GM21619 (cell line): ENCODE data around the gene CFAP73.
"Not testable (repeated sequence)": the region's sequence is repeated elsewhere in the genome, so short reads cannot be mapped to it uniquely, and the experiment has no call there.

Experiments
- ATAC-seq: cut with Tn5 transposase; IDR thresholded peaks from one replicate; pipeline ENCODE4 v1.9.1; 2021; ENCODE audit not compliant: unreplicated experiment

Gene CFAP73

DNA sequence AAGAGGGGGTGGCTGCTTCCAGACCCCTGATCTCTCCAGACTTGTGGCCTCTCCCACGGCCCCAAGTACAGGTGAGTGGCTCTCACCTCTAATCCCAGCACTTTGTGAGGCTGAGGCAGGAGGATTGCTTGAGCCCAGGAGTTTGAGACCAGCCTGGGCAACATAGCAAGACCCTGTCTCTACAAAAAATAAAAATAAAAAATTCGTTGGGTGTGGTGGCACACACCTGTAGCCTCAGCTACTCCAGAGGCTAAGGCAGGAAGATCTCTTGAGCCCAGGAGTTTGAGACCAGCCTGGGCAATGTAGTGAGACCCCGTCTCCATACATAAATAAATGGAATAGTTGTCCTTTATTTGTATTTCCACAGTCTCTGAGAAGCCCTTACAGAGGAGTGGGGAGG is 7.8 kb upstream of the CFAP73 start:
- not testable (repeated sequence) for ATAC-seq

DNA sequence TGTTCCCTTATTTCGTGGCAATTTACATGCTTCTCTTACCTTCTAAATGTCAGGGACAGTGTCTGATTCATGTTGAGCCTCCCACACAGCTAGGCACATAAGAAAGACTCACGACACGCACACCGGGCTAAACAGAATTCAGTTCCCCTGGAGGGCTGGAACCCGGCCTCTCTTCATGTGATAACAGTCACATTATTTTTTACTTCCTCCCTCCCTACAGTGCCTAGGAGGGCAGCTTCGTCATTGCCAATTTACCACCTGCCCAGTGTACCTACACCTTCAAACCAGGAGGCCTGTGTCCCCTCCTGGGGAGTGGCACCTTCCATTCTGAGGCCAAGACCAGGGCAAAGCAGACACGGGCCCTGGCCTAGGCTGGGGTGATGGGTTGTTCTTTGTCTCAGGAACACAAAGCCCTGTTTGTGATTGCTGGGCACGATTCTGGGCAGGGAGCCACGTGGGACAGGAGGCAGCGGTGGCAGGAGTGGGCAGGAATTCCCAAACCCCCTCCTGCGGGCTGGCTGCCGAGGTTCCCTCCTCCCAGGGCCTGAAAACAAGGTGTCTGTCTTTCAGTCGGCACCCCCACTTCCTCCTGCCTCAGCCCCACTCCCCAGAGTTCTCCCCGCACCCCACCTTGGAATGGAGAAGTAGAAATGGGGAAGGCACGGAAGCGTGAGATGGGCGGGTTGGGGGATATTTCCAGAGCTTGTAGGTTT is 7.2 kb upstream of the CFAP73 start:
- ATAC-seq: no peak

DNA sequence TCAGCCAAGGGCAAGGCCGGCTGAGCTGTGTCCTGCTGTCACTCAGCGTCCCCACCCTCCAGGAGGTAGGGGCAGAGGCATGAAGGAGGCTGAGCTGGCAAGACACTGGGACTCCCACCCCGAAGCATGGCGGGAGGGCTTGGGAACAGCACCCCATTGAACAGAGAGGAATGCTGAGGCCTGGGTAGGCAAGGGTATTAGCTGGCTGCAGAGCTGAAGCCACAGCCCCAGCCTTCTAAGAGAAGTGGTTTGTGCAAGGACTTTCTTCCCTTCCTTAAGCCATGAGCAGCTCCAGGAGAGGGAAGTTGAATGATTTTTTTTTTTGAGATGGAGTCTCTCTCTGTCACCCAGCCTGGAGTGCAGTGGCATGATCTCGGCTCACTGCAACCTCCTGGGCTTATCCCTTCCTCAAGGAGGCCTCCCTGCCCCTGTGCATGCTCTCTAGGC is 6.6 kb upstream of the CFAP73 start:
- ATAC-seq: no peak

DNA sequence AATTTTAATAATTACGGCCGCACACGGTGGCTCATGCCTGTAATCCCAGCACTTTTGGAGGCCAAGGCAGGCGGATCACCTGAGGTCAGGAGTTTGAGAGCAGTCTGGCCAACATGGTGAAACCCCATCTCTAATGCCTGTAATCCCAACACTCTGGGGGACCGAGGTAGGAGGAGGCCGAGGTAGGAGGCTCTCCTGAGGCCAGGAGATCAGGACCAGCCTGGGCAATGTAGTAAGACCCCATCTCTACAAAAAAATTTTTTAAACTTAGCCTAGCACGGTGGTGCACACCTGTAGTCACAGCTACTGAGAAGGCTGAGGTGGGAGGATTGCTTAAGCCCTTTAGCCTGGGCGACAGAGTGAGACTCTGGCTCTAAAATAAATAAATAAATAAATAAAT is 5.6 kb upstream of the CFAP73 start:
- no peak for ATAC-seq

DNA sequence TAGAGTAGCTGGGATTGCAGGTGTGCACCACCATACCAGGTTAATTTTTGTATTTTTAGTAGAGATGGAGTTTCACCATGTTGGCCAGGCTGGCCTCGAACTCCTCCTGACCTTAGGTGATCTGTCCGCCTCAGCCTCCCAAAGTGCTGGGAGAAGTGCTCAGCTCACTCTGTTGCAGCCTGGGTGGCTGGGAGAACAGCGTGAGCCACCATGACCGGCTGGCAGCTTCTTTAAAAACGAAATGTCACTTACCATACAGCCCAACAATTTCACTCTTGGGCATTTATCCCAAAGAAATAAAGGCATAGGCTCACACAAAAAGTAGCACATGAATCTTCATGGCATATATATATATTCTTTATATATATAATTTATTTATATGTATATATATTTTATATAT is 4.7 kb upstream of the CFAP73 start:
- no peak for ATAC-seq

DNA sequence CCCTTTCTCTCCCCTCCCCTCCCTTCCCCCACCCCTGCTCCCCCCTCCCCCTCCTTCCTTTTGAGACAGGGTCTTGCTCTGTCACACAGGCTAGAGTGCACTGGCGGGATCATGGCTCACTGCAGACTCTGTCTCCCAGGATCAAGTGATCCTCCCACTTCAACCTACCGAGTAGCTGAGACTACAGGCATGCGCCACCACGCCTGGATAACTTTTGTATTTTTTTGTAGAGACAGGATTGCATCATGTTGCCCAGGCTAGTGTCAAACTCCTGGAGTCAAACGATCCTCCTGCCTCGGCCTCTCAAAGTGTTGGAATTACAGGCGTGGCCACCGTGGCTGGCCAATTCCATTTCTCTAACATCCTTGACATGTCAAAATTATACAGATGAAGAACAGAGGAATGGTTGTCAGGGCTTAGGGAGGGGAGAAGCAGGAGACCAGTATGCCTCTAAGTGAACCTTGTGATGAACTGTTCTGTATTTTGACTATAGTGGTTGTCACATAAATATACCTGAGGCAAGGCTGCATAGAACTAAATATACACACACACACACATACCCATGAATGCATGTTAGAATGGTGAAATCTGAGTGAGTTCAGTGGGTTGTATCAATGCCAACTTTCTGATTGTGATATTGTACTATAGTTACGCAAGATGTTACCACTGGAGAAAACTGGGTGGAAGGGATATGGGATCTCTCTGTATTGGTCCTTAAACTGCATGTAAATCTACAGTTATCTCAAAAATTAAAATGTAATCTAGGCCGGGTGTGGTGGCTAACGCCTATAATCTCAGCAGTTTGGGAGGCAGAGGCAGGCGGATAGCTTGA is 3.6 kb upstream of the CFAP73 start:
- ATAC-seq: no peak

DNA sequence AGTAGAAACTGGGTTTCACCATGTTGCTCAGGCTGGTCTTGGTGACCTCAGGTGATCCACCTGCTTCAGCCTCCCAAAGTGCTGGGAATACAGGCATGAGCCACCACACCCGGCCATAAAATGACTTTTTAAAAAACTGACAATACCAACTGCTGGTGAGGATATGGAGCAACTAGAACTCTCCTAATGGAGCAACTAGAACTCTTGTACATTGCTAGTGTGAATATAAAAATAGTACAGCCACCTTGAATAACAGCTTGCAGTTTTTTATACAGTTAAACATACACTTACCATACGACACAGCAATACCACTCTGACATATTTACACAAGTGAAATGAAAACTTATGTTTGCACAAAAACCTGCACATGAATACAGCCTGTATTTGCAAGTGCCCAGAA is 2.5 kb upstream of the CFAP73 start:
- ATAC-seq: no peak

DNA sequence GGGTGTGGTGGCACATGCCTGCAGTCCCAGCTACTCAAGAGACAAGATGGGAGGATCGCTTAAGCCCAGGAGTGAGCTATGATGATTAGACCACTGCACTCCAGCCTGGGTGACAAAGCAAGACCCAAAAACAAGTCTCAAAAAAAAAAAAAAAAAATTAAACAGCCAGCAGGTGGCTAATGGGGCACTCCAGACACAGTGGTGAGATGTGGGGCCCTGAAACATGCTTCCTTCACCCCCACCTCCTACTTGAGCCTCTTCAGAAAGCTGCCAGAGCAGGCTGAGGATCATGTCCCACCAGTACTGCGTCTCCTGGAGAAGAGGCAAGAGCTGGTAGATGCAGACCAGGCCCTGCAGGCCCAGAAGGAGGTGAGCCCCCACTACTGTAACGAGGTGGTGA is 2.1 kb downstream of the CFAP73 start:
- no peak for ATAC-seq

DNA sequence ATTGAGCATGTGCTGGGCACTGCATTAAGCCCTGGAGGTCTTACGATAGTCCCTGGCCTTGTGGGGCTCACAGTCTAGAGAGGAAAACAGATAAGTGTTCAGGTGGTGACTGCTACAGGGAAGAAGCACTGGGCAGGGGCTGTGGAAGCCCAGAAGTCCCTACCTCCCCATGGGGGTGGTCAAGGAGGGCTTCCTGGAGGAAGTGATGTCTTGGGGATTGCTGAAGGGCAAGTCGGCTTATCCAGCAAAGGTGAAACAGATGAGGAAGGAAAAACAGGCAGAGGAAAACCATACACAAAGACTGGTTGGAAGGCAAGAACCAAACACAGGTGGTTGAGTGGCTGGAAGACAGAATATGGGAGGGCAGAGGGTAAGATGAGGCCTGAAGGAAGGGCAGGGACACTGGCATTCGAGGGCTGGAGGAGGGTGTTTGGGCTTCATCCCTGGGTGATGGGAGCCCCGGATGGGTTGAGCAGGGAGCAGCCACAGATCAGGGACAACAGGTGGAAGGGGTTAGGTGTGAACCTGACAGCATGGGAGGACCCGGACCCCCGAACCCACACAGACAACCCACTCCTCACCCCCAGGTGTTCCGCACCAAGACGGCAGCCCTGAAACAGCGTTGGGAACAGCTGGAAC is 2.8 kb downstream of the CFAP73 start:
- ATAC-seq: no peak

DNA sequence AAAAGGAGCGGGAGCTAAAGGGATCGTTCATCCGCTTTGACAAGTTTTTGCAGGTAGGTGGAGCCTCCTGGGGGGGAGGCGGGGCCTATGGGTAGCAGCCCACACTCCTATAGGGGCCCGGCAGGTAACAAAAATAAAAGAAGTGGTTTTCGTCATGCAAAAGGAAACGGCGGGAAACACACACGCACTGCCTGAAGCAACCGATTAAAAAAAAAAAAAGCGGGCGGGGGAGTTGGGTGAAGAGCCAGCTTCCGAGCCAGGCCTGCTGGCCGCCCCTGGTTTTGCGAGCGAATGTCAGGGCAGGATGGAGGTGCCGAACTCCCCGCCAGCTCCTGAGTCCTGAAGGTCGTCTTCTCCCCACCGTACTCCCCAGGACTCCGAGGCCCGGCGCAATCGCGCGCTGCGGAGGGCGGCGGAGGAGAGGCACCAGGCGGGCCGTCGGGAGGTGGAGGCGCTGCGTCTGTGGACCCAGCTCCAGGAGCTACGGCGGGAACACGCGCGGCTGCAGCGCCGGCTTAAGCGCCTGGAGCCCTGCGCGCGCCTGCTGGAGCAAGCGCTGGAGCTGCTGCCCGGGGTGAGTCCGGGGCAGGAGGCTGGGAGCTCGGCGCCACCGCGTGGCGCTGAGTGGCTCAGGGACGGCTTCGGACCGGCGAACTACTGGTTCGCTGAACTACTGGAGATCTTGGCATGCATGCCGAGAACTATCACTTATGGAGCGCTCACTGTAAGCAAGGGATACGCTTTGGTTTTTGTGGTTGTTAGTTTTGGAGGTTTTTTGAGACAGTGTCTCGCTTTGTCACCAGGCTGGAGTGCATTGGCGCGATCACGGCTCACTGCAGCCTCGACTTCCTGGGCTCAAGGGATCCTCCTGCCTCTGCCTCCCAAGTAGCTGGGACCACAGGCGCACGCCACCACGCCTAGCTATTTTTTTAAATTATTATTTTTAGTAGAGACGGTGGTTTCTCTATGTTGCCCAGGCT is 3.6 kb downstream of the CFAP73 start:
- peak; percentile 58 for ATAC-seq

DNA sequence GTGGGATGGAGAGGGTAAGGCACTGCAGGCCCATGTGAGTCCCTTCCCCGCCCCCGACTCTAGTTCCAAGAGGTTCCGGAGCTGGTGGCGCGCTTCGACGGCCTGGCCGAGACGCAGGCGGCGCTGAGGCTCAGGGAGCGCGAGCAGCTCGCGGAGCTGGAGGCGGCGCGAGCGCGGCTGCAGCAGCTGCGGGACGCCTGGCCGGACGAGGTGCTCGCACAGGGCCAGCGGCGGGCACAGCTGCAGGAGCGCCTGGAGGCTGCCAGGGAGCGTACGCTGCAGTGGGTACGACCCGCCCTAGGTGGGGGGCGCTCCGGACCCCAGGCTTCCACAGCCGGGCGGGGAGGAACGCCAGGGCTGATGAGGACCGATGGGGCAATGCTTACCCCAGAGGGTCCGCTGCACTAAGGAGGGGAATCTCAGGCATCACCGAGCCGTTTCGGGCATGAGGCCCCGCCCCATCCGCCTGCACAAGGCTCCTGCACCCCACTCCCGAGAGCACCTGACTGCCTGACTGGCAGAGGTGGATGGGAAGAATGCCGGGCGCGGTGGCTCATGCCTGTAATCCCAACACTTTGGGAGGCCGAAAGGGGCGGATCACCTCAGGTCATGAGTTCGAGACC is 4.9 kb downstream of the CFAP73 start:
- ATAC-seq: no peak

DNA sequence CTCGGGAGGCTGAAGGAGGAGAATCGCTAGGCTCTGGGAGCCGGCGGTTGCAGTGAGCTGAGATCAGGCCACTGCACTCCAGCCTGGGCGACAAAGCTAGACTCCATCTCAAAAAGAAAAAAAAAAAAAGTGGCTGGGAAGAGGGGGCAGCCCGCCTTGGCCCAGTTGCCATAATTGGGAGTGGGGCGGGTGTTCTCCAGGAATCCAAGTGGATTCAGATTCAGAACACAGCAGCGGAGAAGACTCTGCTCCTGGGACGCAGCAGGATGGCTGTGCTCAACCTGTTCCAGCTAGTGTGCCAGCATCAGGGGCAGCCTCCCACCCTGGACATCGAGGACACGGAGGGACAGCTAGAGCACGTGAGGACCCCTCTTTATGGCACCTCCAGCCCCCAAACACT is 5.5 kb downstream of the CFAP73 start:
- no peak for ATAC-seq

DNA sequence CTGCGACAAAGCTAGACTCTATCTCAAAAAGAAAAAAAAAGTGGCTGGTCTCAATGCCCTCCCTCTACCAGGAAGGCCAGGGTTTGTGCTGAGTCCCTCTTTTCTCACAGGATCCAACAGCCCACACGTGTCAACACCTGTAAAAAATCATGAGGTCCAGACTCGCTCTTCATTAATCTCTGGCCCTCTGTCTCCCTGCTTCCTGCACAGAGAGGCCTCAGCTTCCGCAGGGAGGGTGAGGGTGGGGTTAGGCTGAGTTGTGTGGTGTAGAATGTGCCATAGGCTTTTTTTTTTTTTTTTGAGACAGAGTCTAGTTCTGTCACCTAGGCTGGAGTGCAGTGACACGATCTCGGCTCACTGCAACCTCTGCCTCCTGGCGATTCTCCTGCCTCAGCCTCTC is 6.1 kb downstream of the CFAP73 start:
- no peak for ATAC-seq

DNA sequence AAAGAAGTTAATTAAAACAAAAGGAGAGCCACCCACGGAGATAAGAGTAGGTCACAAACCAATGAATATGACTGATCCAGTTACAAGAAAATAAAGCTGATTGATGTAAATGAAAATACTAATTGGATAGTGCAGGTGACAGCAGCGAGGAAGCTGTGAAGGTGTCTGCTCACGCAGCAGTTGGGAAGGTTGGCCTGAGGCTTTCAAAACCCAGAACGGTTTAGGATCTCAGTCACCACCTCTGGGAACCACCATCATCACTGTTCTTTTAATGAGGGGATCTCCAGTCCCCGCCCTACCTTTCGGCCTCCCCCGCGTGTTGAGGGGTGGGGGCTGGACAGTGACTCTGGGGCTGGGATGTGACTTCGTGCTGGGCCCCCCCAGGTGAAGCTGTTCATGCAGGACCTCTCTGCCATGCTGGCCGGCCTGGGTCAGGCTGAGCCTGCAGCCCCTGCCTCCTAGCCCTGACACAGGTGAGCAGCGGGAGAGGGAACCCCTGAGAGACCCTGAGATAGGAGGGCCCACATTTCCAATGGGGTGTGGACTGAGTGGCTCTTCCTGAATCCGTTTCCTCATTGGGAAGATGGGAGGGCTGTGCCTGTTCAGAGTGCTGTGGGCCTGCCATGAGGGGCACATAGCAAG is 7.8 kb downstream of the CFAP73 start:
- no peak for ATAC-seq

DNA sequence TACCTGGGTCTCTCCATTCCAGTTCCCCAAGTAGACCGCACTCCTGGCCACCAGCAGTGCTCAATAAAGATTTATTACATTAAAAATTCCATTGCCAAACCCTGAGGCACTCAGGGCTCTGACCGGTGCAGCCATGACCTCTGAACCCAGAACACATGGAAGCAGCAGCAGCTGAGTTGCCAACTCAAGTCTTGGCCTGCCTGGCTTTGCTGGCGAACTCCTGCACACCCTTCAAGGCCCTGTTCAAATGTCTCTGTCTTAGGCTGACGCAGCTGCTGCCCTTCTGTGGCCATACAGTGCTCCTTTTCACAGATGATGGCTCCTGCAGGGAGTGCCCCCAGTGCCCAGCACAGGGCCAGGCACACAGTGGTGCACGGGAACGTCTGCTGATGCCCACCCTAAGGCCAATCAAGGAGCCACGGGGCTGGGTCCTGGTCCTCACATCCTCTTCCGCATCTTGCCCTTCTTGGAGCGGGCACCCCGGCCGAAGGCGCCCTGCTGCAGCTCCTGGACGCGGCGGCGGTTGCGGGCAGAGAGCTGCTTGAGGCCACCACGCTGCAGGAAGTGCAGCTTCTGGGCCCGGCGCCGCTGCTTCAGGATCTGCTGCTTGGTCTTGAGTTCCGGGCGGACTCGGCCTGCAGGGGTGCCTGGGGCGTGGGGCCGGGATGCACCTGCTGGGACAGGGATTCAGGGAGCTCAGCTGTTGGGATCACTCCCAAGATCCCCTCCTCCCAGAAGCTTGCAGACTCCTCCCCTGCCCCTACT is 9.1 kb downstream of the CFAP73 start:
- no peak for ATAC-seq

DNA sequence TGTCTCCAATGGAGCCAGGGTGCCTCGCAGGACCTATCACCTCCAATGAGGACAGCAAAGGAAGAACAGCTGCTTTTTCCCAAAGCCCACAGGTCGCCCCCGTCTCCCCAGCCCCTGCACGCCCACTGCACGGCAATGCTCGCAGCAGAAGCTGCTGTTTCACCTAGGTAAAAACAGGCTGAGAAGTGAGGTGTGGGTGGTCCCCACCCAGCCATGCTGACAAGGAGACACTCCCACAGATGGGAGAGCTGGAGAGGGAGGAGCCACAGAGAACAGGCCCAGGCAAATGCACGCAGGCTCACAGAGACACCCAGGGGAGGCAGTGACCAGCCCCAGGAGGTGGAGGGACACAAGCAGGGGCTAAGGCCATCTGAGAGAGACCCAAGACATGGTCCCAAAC is 10.4 kb downstream of the CFAP73 start:
- no peak for ATAC-seq

DNA sequence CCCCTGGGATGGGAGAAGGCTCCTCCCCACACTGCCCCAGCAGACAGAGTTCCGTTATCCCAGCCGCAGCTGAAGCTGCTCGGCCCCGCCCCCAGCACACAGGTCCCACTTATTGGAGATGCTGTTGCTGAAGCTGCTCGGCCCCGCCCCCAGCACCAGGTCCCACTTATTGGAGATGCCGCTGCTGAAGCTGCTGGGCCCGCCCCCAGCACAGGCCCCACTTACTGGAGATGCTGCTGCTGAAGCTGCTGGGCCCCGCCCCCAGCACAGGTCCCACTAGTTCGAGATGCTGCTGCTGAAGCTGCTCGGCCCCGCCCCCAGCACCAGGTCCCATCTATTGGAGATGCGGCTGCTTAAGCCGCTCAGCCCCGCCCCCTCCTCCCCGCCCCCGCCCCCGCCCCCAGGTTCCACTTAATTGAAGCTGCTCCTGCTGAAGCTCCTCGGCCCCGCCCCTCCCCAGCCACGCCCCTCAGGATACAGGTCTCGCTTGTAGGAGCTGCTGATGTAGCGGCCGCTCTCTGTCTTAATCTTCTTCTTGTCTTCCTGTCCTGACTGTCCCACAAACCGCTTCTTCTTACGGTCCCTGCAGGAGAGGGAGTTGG is 12.0 kb downstream of the CFAP73 start:
- no peak for ATAC-seq

DNA sequence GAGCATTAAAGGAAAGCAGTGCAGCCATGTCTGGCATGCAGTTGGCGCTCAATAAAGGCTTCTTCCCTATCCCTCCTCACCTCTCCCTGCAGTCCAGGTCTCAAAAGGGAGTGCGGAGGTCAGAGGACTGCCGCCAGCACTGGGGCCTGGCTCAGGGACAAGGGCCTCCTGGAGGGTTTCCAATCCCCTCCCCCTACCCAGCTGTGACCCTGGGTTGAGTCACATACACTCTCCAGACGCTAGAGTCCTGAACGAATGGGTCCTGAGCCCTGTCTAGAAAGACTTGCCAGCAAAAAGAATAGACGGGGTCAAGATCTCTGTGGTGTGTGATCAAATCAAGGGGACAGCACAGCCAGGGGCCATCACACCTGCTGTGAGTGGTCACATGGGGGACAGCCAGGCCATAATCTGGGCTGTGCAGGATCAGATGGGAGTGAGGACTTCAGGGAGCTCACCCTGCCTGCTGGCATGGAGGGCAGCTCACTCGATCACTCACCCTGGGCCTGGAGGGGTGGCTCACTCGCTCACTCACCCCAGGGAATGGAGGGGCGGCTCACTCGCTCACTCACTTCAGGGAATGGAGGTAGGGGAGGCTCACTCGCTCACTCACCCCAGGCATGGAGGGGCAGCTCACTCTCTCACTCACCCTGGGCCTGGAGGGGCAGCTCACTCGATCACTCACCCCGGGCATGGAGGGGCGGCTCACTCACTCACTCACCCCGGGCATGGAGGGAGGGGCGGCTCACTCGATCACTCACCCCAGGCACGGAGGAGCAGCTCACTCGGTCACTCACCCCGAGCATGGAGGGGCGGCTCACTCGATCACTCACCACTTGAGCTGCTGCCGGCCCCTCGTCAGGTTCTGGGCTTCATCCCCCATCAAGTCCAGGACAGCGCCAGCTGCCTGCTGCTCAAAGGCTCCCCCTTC is 12.8 kb downstream of the CFAP73 start:
- ATAC-seq: no peak
